Measurements from ENCODE around the gene TEX22. TPM values are rescaled to one million over a fixed set of nuclear protein-coding genes. Genes with fewer than 3 reads are reported as not detected.

The TEX22 gene
- total RNA-seq, 1 donor from 2014 or later: 5.7 TPM

DNA sequence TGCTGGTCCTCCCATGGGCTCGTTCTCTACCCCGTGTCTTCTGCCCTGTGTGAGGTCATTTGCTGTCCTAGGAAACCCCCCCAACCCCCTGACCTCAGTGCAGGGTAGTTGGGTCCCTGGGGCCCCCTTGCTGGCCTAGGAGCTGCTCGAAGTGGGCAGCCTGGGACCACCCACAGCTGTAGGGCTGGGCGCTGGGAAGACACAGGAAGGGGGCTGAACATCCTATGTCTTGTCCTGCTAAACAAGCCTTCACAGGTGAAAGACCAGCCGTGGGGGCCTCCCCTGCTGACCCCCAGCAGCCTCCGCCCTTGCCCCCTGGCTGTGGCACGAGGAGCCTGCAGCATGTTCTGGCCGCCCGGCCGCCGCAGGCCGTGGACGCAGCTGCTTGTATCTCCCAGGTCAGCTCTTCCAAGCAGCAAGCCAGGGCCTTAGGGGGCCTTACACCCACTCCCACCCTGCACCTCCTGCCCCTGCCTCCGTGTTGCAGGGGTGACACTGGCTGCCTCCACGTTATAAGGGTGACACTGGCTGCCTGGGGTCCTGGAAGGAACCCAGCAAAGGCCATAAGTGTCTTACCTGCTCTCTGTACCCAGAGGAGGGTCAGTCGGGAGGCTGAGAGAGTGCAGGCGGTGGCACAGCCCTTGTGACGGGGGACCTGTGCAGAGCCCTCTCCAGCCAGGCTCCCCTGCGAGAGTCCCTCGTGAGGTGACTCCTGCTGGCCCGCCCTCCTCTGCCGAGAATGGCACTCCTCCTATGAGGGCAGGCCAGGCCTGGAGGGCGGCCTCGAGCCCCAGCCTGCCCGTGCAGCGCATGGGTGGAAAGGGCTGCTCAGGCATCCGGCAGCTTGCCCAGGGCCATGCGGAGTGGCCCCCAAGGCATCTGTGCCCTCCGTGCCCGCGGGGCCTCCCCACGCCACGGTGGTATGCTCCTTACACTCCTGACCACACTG, 11.5 kb upstream of the TEX22 start:
- peaks cover 12% of the 10 kb centered on the region for H3K4me1 Mint-ChIP-seq
- H3K9me3 Mint-ChIP-seq: no peaks in the 10 kb centered on the region
- DNase-seq: no peak
- ChIA-PET CTCF (no interaction called here), POLR2A (no interaction called here)
- TF ChIP-seq, protein P1, sequence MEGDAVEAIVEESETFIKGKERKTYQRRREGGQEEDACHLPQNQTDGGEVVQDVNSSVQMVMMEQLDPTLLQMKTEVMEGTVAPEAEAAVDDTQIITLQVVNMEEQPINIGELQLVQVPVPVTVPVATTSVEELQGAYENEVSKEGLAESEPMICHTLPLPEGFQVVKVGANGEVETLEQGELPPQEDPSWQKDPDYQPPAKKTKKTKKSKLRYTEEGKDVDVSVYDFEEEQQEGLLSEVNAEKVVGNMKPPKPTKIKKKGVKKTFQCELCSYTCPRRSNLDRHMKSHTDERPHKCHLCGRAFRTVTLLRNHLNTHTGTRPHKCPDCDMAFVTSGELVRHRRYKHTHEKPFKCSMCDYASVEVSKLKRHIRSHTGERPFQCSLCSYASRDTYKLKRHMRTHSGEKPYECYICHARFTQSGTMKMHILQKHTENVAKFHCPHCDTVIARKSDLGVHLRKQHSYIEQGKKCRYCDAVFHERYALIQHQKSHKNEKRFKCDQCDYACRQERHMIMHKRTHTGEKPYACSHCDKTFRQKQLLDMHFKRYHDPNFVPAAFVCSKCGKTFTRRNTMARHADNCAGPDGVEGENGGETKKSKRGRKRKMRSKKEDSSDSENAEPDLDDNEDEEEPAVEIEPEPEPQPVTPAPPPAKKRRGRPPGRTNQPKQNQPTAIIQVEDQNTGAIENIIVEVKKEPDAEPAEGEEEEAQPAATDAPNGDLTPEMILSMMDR (IDR thresholded peaks at IDR 0.05): no peak
- intact Hi-C loops (cut with micrococcal nuclease): no loop called here
- ATAC-seq (ENCODE audit: low read depth): no peak
- no peaks in the 10 kb centered on the region for H3K27me3 Mint-ChIP-seq
- H3K4me3 Mint-ChIP-seq: no peak overlapping the region
- H3K27ac Mint-ChIP-seq: no peak overlapping the region
- H3K36me3 Mint-ChIP-seq (ENCODE audit: low read depth): peaks cover 8% of the 10 kb centered on the region

DNA sequence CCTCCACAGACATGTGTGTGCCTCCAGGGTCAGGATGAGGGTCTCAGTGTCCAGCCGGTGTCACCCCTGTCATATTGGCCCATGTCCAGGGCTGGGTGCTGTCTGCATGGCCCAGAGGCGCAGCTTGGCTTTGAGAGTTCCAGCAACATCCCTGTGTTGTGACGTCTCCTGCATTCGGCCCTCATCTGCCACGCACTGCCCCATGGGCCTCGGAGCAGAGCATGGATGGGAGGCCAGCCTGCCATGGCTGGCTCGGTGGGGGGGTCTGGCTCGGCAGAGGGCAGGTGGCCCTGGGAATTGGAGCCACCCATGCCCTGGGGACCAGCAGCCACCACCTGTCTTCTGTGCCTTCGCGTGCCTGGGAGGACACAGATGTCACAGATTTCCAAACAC, 10.8 kb upstream of the TEX22 start:
- Mint-ChIP-seq H3K36me3 (ENCODE audit: low read depth) (peaks cover 7% of the 10 kb centered on the region), H3K27ac (no peak overlapping the region), H3K4me3 (no peak overlapping the region), H3K27me3 (no peaks in the 10 kb centered on the region), H3K4me1 (peaks cover 12% of the 10 kb centered on the region), H3K9me3 (no peaks in the 10 kb centered on the region)
- ChIA-PET CTCF (no interaction called here), POLR2A (no interaction called here)
- no peak for ATAC-seq (ENCODE audit: low read depth)
- TF ChIP-seq, protein P1 (IDR thresholded peaks at IDR 0.05): no peak
- DNase-seq: no peak
- intact Hi-C loops (cut with micrococcal nuclease): no loop called here

DNA sequence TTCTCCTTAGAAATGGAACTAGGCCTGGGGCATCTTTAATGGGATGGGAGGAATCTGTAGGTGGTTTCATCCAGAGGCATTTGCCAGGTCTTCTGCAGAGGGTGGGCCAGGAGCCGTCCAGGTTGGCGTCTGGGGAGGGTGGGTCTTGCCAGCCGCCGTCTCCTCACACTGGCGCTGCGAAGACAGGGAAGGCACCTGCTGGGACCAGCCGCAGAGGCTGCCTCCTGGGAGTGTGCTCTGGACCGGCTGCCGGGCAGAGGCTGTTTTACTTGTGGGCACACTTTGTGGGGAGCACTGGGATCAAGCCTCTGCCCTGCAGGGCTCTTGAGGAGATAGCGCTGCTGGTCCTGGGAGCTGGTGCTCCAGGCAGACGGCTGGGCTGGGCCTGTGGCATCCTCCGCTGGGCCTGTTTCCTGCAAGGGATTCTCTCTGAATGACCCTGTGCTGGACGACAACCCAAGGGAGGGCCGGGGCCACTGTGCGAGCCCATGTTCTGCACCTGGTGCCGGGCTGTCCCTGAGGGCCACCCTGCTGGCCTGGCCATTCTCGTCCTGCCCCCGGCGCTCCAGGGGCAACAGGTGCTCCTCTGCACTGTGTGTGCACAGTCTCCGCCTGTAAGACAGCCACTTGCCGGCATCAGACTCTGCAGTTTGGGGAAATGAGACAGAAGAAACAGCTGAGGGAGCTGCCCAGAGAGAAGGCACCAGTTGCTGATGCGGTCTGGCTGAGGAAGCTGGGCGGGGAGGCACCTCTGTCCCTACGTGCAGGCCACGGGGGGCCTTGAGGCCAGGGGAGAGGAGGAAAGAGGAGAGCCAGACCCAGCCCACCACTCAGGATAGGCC, 10.0 kb upstream of the TEX22 start:
- no peak overlapping the region for H3K4me3 Mint-ChIP-seq
- TF ChIP-seq, protein P1 (IDR thresholded peaks at IDR 0.05): no peak

DNA sequence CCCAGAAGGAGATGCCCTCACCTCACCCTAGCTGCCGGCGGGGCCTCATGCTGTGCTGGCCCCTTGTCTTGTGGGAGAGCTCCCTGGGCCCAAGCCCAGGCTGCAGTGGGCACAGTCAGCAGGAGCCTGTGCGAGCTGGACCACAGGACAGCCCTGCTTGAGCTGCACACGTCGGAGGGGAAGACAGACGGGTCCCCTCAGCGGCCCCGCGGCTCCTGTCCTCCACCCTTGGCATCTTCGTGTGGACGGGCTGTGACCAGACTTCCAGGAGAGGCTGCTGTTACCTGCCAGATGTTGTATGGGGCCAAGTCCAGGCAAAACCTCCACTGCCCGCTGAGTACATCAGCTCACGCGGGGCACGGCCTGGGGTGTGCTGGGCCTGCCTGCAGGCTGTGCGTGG, 9.4 kb upstream of the TEX22 start:
- TF ChIP-seq, protein P1 (IDR thresholded peaks at IDR 0.05): no peak
- Mint-ChIP-seq H3K36me3 (ENCODE audit: low read depth) (no peaks in the 10 kb centered on the region), H3K9me3 (no peaks in the 10 kb centered on the region), H3K27ac (no peak overlapping the region), H3K27me3 (no peaks in the 10 kb centered on the region), H3K4me3 (no peak overlapping the region), H3K4me1 (peaks cover 12% of the 10 kb centered on the region)
- CTCF ChIA-PET: interaction anchor here (1.1 to 2.3 kb wide), 3 partner anchors 18 to 148 kb away, joined by 3 to 6 read pairs (median 6); no protein-coding TSS in a partner anchor
- POLR2A ChIA-PET: interaction anchor here (0.6 to 1.4 kb wide), 2 partner anchors 33 to 34 kb away, joined by 3 to 6 read pairs; no protein-coding TSS in a partner anchor
- intact Hi-C loops (cut with micrococcal nuclease): no loop called here
- DNase-seq (no peak), ATAC-seq (ENCODE audit: low read depth) (no peak)

More for the DNA sequence above, 10.0 kb upstream of the TEX22 start:
- no peak for ATAC-seq (ENCODE audit: low read depth)
- Mint-ChIP-seq H3K4me1 (peaks cover 12% of the 10 kb centered on the region), H3K27me3 (no peaks in the 10 kb centered on the region), H3K36me3 (ENCODE audit: low read depth) (peaks cover 5% of the 10 kb centered on the region), H3K27ac (no peak overlapping the region), H3K9me3 (no peaks in the 10 kb centered on the region)
- ChIA-PET POLR2A (interaction anchor here (0.6 kb wide), 1 partner anchor 34 kb away, joined by 6 read pairs; no protein-coding TSS in a partner anchor), CTCF (interaction anchor here (2.3 kb wide), 1 partner anchor 17 kb away, joined by 6 read pairs; no protein-coding TSS in a partner anchor)
- intact Hi-C loops (cut with micrococcal nuclease): no loop called here
- DNase-seq: no peak
